Right lobe of liver (tissue), 4 donors: ENCODE measurements around the gene CELF2.

Experiments used
- CTCF ChIP-seq, 4 donors: fragments of 200-600 bp in 3 of 4; fragments of 450-650 bp in 1 of 4; IDR thresholded peaks; one replicate each; pipeline versions ENCODE4 v1.5.1 to v1.8.0; 2016 to 2022; ENCODE audit warnings: antibody characterized with exemption in 4 of 4, mild to moderate bottlenecking in 2 of 4
- POLR2A ChIP-seq: fragments of 450-650 bp; IDR thresholded peaks from one replicate; pipeline ENCODE4 v1.6.1; 2017; ENCODE audit warnings: antibody characterized with exemption, mild to moderate bottlenecking
- donor health status: DM: no; HTN: no; CAD: no.
- donor health status: DM: no; HTN: no; CAD: no.
- donor health status: DM: no; HTN: yes; CAD: no.

- TF ChIP-seq CTCF (IDR thresholded peaks at IDR 0.05): no peak
- no peak for TF ChIP-seq POLR2A
Measured at GRCh38 chr10:11088709-11089108, 71.0 kb downstream of the CELF2 start.
